RCC 7860 (cell line): ENCODE data around the gene PLG.
"Not testable (repeated sequence)": the region's sequence is repeated elsewhere in the genome, so short reads cannot be mapped to it uniquely, and the experiment has no call there.

Source experiments
- DNase-seq: peaks from one replicate; pipeline ENCODE4 v3.0.0-alpha.2; 2015; ENCODE audit warnings: low spot score
- FAIRE-seq: peaks from 2 replicates; lab custom pipeline; 2012; peaks lifted over from hg19 to GRCh38; lab: Jason Lieb, UNC

Gene PLG

GRCh38 chr6:160697826-160698225, 4.2 kb upstream of the PLG start:
- FAIRE-seq (no peak), DNase-seq (no peak)

- not testable (repeated sequence) for FAIRE-seq
Observed at GRCh38 chr6:160704688-160705087, 2.6 kb downstream of the PLG start.

GRCh38 chr6:160708993-160709392, 6.9 kb downstream of the PLG start:
- FAIRE-seq, DNase-seq: not testable (repeated sequence)

More at GRCh38 chr6:160704688-160705087, 2.6 kb downstream of the PLG start:
- not testable (repeated sequence) for DNase-seq

GRCh38 chr6:160714731-160715316, 12.8 kb downstream of the PLG start:
- FAIRE-seq = no peak
- no peak for DNase-seq

- no peak for DNase-seq
Observed at GRCh38 chr6:160730911-160731310, 28.9 kb downstream of the PLG start.

GRCh38 chr6:160733050-160733646, 31.1 kb downstream of the PLG start:
- FAIRE-seq (no peak), DNase-seq (peak; percentile 11)

More at GRCh38 chr6:160730911-160731310, 28.9 kb downstream of the PLG start:
- FAIRE-seq = no peak

- DNase-seq (no peak), FAIRE-seq (no peak)
Observed at GRCh38 chr6:160734627-160735026, 32.6 kb downstream of the PLG start.

- FAIRE-seq (no peak), DNase-seq (no peak)
Observed at GRCh38 chr6:160735523-160735922, 33.5 kb downstream of the PLG start.

GRCh38 chr6:160737934-160738333, 35.9 kb downstream of the PLG start:
- DNase-seq (no peak), FAIRE-seq (no peak)

GRCh38 chr6:160739955-160740354, 37.9 kb downstream of the PLG start:
- DNase-seq (no peak), FAIRE-seq (no peak)

GRCh38 chr6:160741012-160741411, 39.0 kb downstream of the PLG start:
- FAIRE-seq, DNase-seq: not testable (repeated sequence)

GRCh38 chr6:160742090-160742489, 40.0 kb downstream of the PLG start:
- FAIRE-seq = no peak
- no peak for DNase-seq

- FAIRE-seq (no peak), DNase-seq (no peak)
Observed at GRCh38 chr6:160750276-160750689, 48.2 kb downstream of the PLG start.

- not testable (repeated sequence) for DNase-seq, FAIRE-seq
Observed at GRCh38 chr6:160753211-160753610, 51.2 kb downstream of the PLG start.

- DNase-seq = no peak
- no peak for FAIRE-seq
Observed at GRCh38 chr6:160755165-160755564, 53.1 kb downstream of the PLG start.

GRCh38 chr6:160756021-160756420, 54.0 kb downstream of the PLG start:
- FAIRE-seq (no peak), DNase-seq (no peak)

- DNase-seq = no peak
- no peak for FAIRE-seq
Observed at GRCh38 chr6:160756871-160757270, 54.8 kb downstream of the PLG start.

GRCh38 chr6:160764847-160765246, 62.8 kb downstream of the PLG start:
- FAIRE-seq (no peak), DNase-seq (no peak)

- FAIRE-seq = no peak
- DNase-seq = no peak
Observed at GRCh38 chr6:160765412-160765811, 63.4 kb downstream of the PLG start.

- DNase-seq = no peak
Observed at GRCh38 chr6:160766657-160766988, 64.6 kb downstream of the PLG start.

GRCh38 chr6:160766989-160767646, 65.1 kb downstream of the PLG start:
- no peak for FAIRE-seq
- DNase-seq = no peak

More at GRCh38 chr6:160766657-160766988, 64.6 kb downstream of the PLG start:
- no peak for FAIRE-seq

GRCh38 chr6:160767647-160768019, 65.6 kb downstream of the PLG start:
- no peak for FAIRE-seq

More at GRCh38 chr6:160767647-160768019, 65.6 kb downstream of the PLG start:
- DNase-seq = no peak
